Liver (tissue), 9 donors: ENCODE results near the gene TMEM45A. TPM values are rescaled to one million over a fixed set of nuclear protein-coding genes. Genes with fewer than 3 reads are reported as not detected.

ENCODE experiments used
- DNase-seq: peaks from one replicate; pipeline ENCODE4 v3.0.0-alpha.2; 2017; ENCODE audit warnings: low spot score
- H3K27ac ChIP-seq, 2 donors: one replicate each; pipeline ENCODE4 v1.7.0; 2013; ENCODE audit warnings: inconsistent platforms in 2 of 2, low read length in 2 of 2, control low read depth in 1 of 2, low read depth in 1 of 2, mild to moderate bottlenecking in 1 of 2
- H3K27me3 ChIP-seq, 4 donors: one replicate each; pipeline versions ENCODE4 v1.6.1 to v1.7.0; 2013; ENCODE audit warnings: low read length in 3 of 4, inconsistent platforms in 1 of 4, mild to moderate bottlenecking in 1 of 4, moderate library complexity in 1 of 4; ENCODE audit not compliant: control insufficient read depth in 4 of 4, insufficient read depth in 4 of 4
- H3K36me3 ChIP-seq, 4 donors: one replicate each; pipeline versions ENCODE4 v1.6.1 to v1.7.0; 2013; ENCODE audit warnings: low read length in 3 of 4, mild to moderate bottlenecking in 3 of 4, low read depth in 1 of 4, moderate library complexity in 1 of 4; ENCODE audit not compliant: control insufficient read depth in 4 of 4, insufficient read depth in 3 of 4
- H3K4me1 ChIP-seq, 4 donors: one replicate each; pipeline versions ENCODE4 v1.6.1 to v1.7.0; 2013; ENCODE audit warnings: low read length in 3 of 4, mild to moderate bottlenecking in 3 of 4, moderate library complexity in 1 of 4; ENCODE audit not compliant: control insufficient read depth in 4 of 4, insufficient read depth in 4 of 4
- H3K4me3 ChIP-seq, 3 donors: one replicate each; pipeline versions ENCODE4 v1.6.1 to v1.7.0; 2013; ENCODE audit warnings: low read length in 3 of 3, control low read depth in 1 of 3, low read depth in 1 of 3, mild to moderate bottlenecking in 1 of 3
- H3K9ac ChIP-seq, 2 donors: one replicate each; pipeline ENCODE4 v1.7.0; 2013; ENCODE audit warnings: low read length in 2 of 2, mild to moderate bottlenecking in 2 of 2, moderate library complexity in 2 of 2, control low read depth in 1 of 2, low read depth in 1 of 2
- H3K9me3 ChIP-seq, 4 donors: one replicate each; pipeline versions ENCODE4 v1.6.1 to v1.7.0; 2013; ENCODE audit warnings: low read length in 3 of 4; ENCODE audit not compliant: control insufficient read depth in 4 of 4
- ATF3 ChIP-seq: IDR thresholded peaks from 2 replicates; pipeline ENCODE4 v1.6.1; 2016; ENCODE audit warnings: antibody characterized with exemption
- CTCF ChIP-seq: fragments of 150-350 bp; IDR thresholded peaks from 2 replicates; pipeline ENCODE4 v1.5.1; 2017; ENCODE audit warnings: improper control_type of control experiment, low read depth, low read length; ENCODE audit not compliant: missing input control
- EGR1 ChIP-seq, 2 donors: IDR thresholded peaks; 2 replicates each; pipeline ENCODE4 v1.6.1; 2016 to 2018; ENCODE audit warnings: antibody characterized with exemption in 2 of 2, low read depth in 2 of 2
- FOXA1 ChIP-seq: IDR thresholded peaks from 2 replicates; pipeline ENCODE4 v1.6.1; 2016; ENCODE audit warnings: antibody characterized with exemption
- HNF4A ChIP-seq, 2 donors: conservative IDR thresholded peaks; 2 replicates each; pipeline ENCODE4 v1.6.1; 2016; ENCODE audit warnings: antibody characterized with exemption in 2 of 2, mild to moderate bottlenecking in 2 of 2
- HNF4G ChIP-seq: IDR thresholded peaks from 2 replicates; pipeline ENCODE4 v1.6.1; 2016; ENCODE audit warnings: antibody characterized with exemption
- JUND ChIP-seq, 2 donors: IDR thresholded peaks; 2 replicates each; pipeline ENCODE4 v1.6.1; 2016; ENCODE audit warnings: antibody characterized with exemption in 2 of 2
- MAX ChIP-seq: IDR thresholded peaks from 2 replicates; pipeline ENCODE4 v1.6.1; 2016; ENCODE audit warnings: antibody characterized with exemption
- NR2F2 ChIP-seq: IDR thresholded peaks from 2 replicates; pipeline ENCODE4 v1.6.1; 2016; ENCODE audit warnings: antibody characterized with exemption
- RAD21 ChIP-seq, 2 donors: IDR thresholded peaks; 2 replicates each; pipeline ENCODE4 v1.6.1; 2016; ENCODE audit warnings: antibody characterized with exemption in 2 of 2, mild to moderate bottlenecking in 2 of 2
- RXRA ChIP-seq, 2 donors: IDR thresholded peaks; 2 replicates each; pipeline ENCODE4 v1.6.1; 2017 to 2018; ENCODE audit warnings: antibody characterized with exemption in 2 of 2, mild to moderate bottlenecking in 1 of 2
- SP1 ChIP-seq: IDR thresholded peaks from 2 replicates; pipeline ENCODE4 v1.6.1; 2018; ENCODE audit warnings: antibody characterized with exemption, mild to moderate bottlenecking
- YY1 ChIP-seq: IDR thresholded peaks from 2 replicates; pipeline ENCODE4 v1.6.1; 2016; ENCODE audit warnings: antibody characterized with exemption, mild to moderate bottlenecking
- WGBS: extraction: QIAGEN DNeasy Blood & Tissue Kit; methylation state at CpG from one replicate; pipeline ENCODE4 v1.1.7; 2013; 5-methylcytosine and 5-hydroxymethylcytosine counted together
- polyA plus RNA-seq, 2 donors: library from polyadenylated mRNA; stranded (reverse) in 1 of 2; unstranded in 1 of 2; fragments of 200-250 nt in 1 of 2; fragments of >200 nt in 1 of 2; fragmentation: Nextera tagmentation in 1 of 2; extraction: Ambion mirVana in 1 of 2; gene quantifications; one replicate each; pipeline versions ENCODE4 v1.2.1 to v1.2.3, GENCODE V29; 2013 to 2015
- total RNA-seq, 2 donors: library from RNA; depleted of rRNA; stranded (reverse); fragments of >200 nt; gene quantifications; one replicate each; pipeline ENCODE4 v1.2.3, GENCODE V29; 2014
- donor health status: healthy.
- donor health status: healthy.
- donor health status: healthy.
- donor health status: healthy.
- donor health status: healthy.

TMEM45A gene
- total and polyA plus RNA-seq, 4 donors, result 7.1 to 65.8 (median 45.1) TPM

- TF ChIP-seq CTCF (no peak), RXRA (IDR thresholded peaks at IDR 0.05) (no peak), EGR1 (IDR thresholded peaks at IDR 0.05; ENCODE audit: low read depth in 2 of 2) (no peak), MAX (no peak), FOXA1 (no peak), NR2F2 (no peak), SP1 (no peak), HNF4G (no peak)
Measured at GRCh38 chr3:100499651-100500050, 7.2 kb downstream of the TMEM45A start (continued).

- TF ChIP-seq SP1, result peak; percentile 39
- no peak for TF ChIP-seq JUND (IDR thresholded peaks at IDR 0.05)
- TF ChIP-seq HNF4A (conservative IDR thresholded peaks at IDR 0.05), result peak; percentile 40 to 48
- peak overlapping the region; percentile 6 for H3K27ac ChIP-seq
- H3K27me3 ChIP-seq, result no peaks in the 10 kb centered on the region
- H3K36me3 ChIP-seq, result no peaks in the 10 kb centered on the region
- peaks cover 0 to 14% (median 3%) of the 10 kb centered on the region in 4 donors for H3K4me1 ChIP-seq
- H3K9me3 ChIP-seq, result no peaks in the 10 kb centered on the region
- H3K4me3 ChIP-seq, result no peak overlapping the region
- no peak overlapping the region for H3K9ac ChIP-seq
- 53% methylated on average over 8 of the region's 8 CpGs for WGBS
- DNase-seq, result no peak
Measured at GRCh38 chr3:100500320-100500880, 8.0 kb downstream of the TMEM45A start.

GRCh38 chr3:100503448-100503847, 11.0 kb downstream of the TMEM45A start:
- H3K4me1 ChIP-seq, result peaks cover 0 to 21% (median 9%) of the 10 kb centered on the region in 4 donors

More at GRCh38 chr3:100503448-100503847, 11.0 kb downstream of the TMEM45A start:
- Histone ChIP-seq H3K4me3 (no peak overlapping the region), H3K36me3 (no peaks in the 10 kb centered on the region), H3K27ac (no peak overlapping the region), H3K9me3 (no peaks in the 10 kb centered on the region), H3K9ac (no peak overlapping the region), H3K27me3 (no peaks in the 10 kb centered on the region)
- no peak for TF ChIP-seq HNF4A (conservative IDR thresholded peaks at IDR 0.05)
- TF ChIP-seq ATF3, result no peak
- no peak for TF ChIP-seq SP1
- no peak for TF ChIP-seq CTCF
- TF ChIP-seq YY1, result no peak
- no peak for TF ChIP-seq RAD21 (IDR thresholded peaks at IDR 0.05)
- TF ChIP-seq MAX, result no peak
- 81% methylated on average over 1 of the region's 1 CpG for WGBS
- no peak for DNase-seq
